GM12801 (cell line): ENCODE results near the gene KLHL21.

Experiments
- TF ChIP-seq, protein P1 (sequence below): IDR thresholded peaks from one replicate; pipeline ENCODE4 v1.5.1; 2011; ENCODE audit warnings: control low read depth; ENCODE audit not compliant: insufficient read length; ENCODE audit errors: extremely low read depth

Gene KLHL21

DNA sequence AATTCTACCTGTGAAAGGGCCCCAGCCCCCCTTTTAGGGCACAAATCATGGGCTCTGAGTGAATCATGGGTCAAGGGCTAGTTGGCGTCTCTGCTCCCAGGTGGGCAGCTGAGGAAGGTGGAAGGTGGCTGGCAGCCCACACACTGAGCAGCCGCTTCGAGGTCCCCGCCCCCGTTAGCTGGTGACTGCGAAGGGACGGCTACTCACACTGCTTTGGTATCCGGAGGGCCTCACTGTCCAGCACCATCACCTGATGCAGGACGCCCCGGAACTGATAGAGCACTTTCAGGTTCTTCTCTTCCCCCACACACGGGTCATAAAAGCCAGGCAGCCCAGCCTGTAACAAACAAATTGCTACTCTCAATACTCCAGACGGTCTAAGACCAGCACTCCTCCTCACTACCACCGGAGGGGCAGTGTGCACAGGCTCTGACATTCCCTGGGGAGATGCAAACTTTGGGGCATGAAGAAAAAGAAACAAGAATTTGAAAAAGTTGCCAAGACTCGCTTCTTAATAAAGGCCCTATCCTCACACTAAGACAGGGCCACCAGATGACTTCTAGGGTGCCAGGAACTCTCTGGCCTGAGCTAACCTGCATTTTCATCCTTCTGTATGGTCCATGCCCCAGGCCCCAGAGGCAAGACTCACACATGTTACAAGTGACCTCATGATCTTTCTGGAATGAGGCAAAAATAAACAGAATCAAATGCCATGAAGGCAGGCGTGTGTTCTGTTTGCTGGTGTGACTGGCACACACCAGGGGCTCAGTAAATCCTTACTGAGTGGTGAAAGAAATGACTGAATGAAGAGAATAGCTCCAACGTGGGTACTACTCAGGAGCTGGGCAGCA, 33.5 kb upstream of the KLHL21 start:
- TF ChIP-seq, protein P1, sequence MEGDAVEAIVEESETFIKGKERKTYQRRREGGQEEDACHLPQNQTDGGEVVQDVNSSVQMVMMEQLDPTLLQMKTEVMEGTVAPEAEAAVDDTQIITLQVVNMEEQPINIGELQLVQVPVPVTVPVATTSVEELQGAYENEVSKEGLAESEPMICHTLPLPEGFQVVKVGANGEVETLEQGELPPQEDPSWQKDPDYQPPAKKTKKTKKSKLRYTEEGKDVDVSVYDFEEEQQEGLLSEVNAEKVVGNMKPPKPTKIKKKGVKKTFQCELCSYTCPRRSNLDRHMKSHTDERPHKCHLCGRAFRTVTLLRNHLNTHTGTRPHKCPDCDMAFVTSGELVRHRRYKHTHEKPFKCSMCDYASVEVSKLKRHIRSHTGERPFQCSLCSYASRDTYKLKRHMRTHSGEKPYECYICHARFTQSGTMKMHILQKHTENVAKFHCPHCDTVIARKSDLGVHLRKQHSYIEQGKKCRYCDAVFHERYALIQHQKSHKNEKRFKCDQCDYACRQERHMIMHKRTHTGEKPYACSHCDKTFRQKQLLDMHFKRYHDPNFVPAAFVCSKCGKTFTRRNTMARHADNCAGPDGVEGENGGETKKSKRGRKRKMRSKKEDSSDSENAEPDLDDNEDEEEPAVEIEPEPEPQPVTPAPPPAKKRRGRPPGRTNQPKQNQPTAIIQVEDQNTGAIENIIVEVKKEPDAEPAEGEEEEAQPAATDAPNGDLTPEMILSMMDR: no peak

DNA sequence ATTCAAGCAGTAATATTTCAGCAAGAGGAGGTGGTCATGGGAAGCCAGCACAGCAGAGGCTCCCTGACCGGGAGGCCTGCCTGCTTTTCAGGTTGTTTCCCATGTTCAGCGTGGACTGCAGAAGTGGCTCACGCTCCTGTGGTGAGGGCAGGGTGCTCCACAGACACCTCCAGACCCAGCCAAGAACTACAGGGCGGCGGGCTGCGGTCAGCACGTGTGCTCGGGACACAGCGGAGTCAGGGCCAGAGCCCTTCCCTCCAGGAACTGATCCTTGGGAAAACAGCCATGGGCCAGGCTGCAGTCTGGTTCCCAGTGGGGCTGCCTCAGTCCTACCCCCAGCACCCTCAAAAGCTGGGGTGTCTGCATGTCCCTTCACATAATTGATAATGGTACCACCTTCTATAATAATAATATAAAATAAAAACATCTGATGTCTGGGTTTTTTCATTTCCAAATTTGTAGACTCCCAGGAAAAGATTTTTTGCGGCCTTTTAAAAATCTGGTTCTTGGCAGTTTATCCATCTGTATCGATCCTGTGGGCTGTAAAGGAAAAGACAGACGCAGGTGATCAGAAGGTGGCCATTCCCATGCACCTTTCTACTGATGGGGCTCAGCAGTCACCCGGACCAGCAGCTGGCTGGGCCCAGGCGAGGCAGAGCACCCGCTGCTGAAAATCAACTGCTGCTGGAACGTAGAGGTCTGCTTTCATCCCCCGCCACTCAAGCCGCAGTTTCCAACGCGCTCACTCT, 32.7 kb upstream of the KLHL21 start:
- TF ChIP-seq, protein P1: no peak

- TF ChIP-seq, protein P1: no peak
Observed at GRCh38 chr1:6634371-6635052, 31.8 kb upstream of the KLHL21 start.

GRCh38 chr1:6632588-6633514, 30.2 kb upstream of the KLHL21 start:
- TF ChIP-seq, protein P1: no peak

- TF ChIP-seq, protein P1: no peak
Observed at GRCh38 chr1:6631058-6631457, 28.4 kb upstream of the KLHL21 start.

DNA sequence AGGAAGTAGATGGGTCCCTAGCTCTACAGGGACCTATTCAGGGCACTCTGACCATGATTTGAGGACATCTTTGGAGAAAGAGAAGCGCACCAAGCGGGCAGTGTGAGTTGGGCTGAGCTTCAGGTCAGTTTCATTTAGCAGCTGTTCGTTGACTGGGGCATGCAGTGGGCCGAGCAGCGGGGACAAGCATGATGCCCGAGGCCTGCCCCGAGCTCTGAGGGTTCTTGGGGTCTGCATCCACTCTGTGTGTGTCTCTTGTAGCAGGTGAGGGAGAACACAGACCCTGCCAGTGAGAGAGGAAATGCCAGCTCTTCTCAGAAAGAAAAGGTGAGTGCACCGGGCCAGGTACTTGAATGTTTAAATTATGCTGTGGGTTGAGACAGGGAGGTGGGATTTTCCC, 27.4 kb upstream of the KLHL21 start:
- TF ChIP-seq, protein P1: no peak
